ENCODE data around the gene PPM1F.

The PPM1F gene

GRCh38 chr22:21970037-21970799 is 17.6 kb upstream of the PPM1F start:
- POLR2A ChIA-PET: interaction anchor here (4.4 kb wide), 1 partner anchor 12 kb away, joined by 34 read pairs; the partner anchor contains the start of gene TOP3B

GRCh38 chr22:21968452-21969129 is 15.9 kb upstream of the PPM1F start:
- DNase-seq (ENCODE audit: extremely low spot score): no peak
- ChIA-PET CTCF (no interaction called here), POLR2A (interaction anchor here (0.7 to 4.4 kb wide), 2 partner anchors 13 to 119 kb away, joined by 3 to 34 read pairs; partner anchors contain the start of gene TOP3B)
- no peak for TF ChIP-seq ELF4 (IDR thresholded peaks at IDR 0.05)
- no peak for TF ChIP-seq TARDBP (IDR thresholded peaks at IDR 0.05)
- TF ChIP-seq L3MBTL2 (conservative IDR thresholded peaks at IDR 0.05): no peak

More at GRCh38 chr22:21970037-21970799, 17.6 kb upstream of the PPM1F start:
- no peak for DNase-seq (ENCODE audit: extremely low spot score)
- no peak for TF ChIP-seq FOXK2 (IDR thresholded peaks at IDR 0.05)
- TF ChIP-seq TARDBP (IDR thresholded peaks at IDR 0.05): no peak
- no peak for TF ChIP-seq SP1 (IDR thresholded peaks at IDR 0.05)
- CTCF ChIA-PET: no interaction called here

GRCh38 chr22:21967693-21968271 is 15.1 kb upstream of the PPM1F start:
- ChIA-PET POLR2A (no interaction called here), CTCF (no interaction called here)
- TF ChIP-seq HDGF (IDR thresholded peaks at IDR 0.05; ENCODE audit: borderline replicate concordance): no peak
- TF ChIP-seq PKNOX1 (IDR thresholded peaks at IDR 0.05): no peak
- no peak for TF ChIP-seq LEF1 (IDR thresholded peaks at IDR 0.05; ENCODE audit: borderline replicate concordance)
- TF ChIP-seq BHLHE40 (IDR thresholded peaks at IDR 0.05; ENCODE audit: borderline replicate concordance): no peak
- no peak for TF ChIP-seq FOXM1 (IDR thresholded peaks at IDR 0.05; ENCODE audit: borderline replicate concordance)
- no peak for TF ChIP-seq FOXK2 (IDR thresholded peaks at IDR 0.05)
- TF ChIP-seq ZNF384 (IDR thresholded peaks at IDR 0.05): no peak
- no peak for TF ChIP-seq FOXA1 (IDR thresholded peaks at IDR 0.05)
- TF ChIP-seq CTBP1 (IDR thresholded peaks at IDR 0.05; ENCODE audit: borderline replicate concordance): no peak
- no peak for TF ChIP-seq SUZ12 (IDR thresholded peaks at IDR 0.05)
- no peak for TF ChIP-seq L3MBTL2 (conservative IDR thresholded peaks at IDR 0.05)
- TF ChIP-seq ARNT (IDR thresholded peaks at IDR 0.05): no peak
- no peak for TF ChIP-seq TARDBP (IDR thresholded peaks at IDR 0.05)
- TF ChIP-seq NFRKB (IDR thresholded peaks at IDR 0.05): no peak
- TF ChIP-seq SP1 (IDR thresholded peaks at IDR 0.05): no peak
- TF ChIP-seq ELF4 (IDR thresholded peaks at IDR 0.05): no peak
- no peak for DNase-seq (ENCODE audit: extremely low spot score)

- CTCF ChIA-PET: no interaction called here
- POLR2A ChIA-PET: no interaction called here
- DNase-seq (ENCODE audit: extremely low spot score): no peak
- TF ChIP-seq ZNF384 (IDR thresholded peaks at IDR 0.05) (no peak), HDGF (IDR thresholded peaks at IDR 0.05; ENCODE audit: borderline replicate concordance) (no peak), LEF1 (IDR thresholded peaks at IDR 0.05; ENCODE audit: borderline replicate concordance) (no peak), TARDBP (IDR thresholded peaks at IDR 0.05) (no peak), SP1 (IDR thresholded peaks at IDR 0.05) (no peak), NFRKB (IDR thresholded peaks at IDR 0.05) (no peak), ARNT (IDR thresholded peaks at IDR 0.05) (no peak), ELF4 (IDR thresholded peaks at IDR 0.05) (no peak), PKNOX1 (IDR thresholded peaks at IDR 0.05) (no peak), BHLHE40 (IDR thresholded peaks at IDR 0.05; ENCODE audit: borderline replicate concordance) (no peak), SUZ12 (IDR thresholded peaks at IDR 0.05) (no peak), FOXA1 (IDR thresholded peaks at IDR 0.05) (no peak), FOXM1 (IDR thresholded peaks at IDR 0.05; ENCODE audit: borderline replicate concordance) (no peak), CTBP1 (IDR thresholded peaks at IDR 0.05; ENCODE audit: borderline replicate concordance) (no peak)
Observed at GRCh38 chr22:21966643-21967516, 14.2 kb upstream of the PPM1F start.

- POLR2A ChIA-PET: no interaction called here
- TF ChIP-seq L3MBTL2 (conservative IDR thresholded peaks at IDR 0.05): no peak
- no peak for TF ChIP-seq LEF1 (IDR thresholded peaks at IDR 0.05; ENCODE audit: borderline replicate concordance)
- no peak for TF ChIP-seq FOXK2 (IDR thresholded peaks at IDR 0.05)
- TF ChIP-seq FOXA1 (IDR thresholded peaks at IDR 0.05): no peak
- TF ChIP-seq ARNT (IDR thresholded peaks at IDR 0.05): no peak
- TF ChIP-seq ZNF384 (IDR thresholded peaks at IDR 0.05): no peak
- no peak for TF ChIP-seq CTBP1 (IDR thresholded peaks at IDR 0.05; ENCODE audit: borderline replicate concordance)
- TF ChIP-seq PKNOX1 (IDR thresholded peaks at IDR 0.05): no peak
- no peak for TF ChIP-seq HDGF (IDR thresholded peaks at IDR 0.05; ENCODE audit: borderline replicate concordance)
- DNase-seq (ENCODE audit: extremely low spot score): no peak
- CTCF ChIA-PET: no interaction called here
Observed at GRCh38 chr22:21965762-21966288, 13.2 kb upstream of the PPM1F start.
